Calu3 (cell line): ENCODE data around the gene MNT. TPM values are rescaled to one million over a fixed set of nuclear protein-coding genes. Genes with fewer than 3 reads are reported as not detected.

Experiments
- BruUV-seq: library from RNA; stranded (reverse); fragments of 400-500 nt; replicated peaks from 2 replicates; lab custom pipeline; 2021; lab: Mats Ljungman, UMichigan
- CTCF ChIA-PET: fragments of 300-600 bp; sonication (Branson Sonifier 250); formaldehyde crosslinking; loops from one replicate; lab custom pipeline; 2022; ENCODE audit warnings: antibody characterized with exemption; lab: Charles Lee
- DNase-seq: peaks from one replicate; pipeline ENCODE4 v3.0.0; 2022
- H3K27ac Mint-ChIP-seq: one replicate; pipeline ENCODE4 v1.8.0; 2022; ENCODE audit warnings: mixed read lengths; ENCODE audit not compliant: unreplicated experiment
- H3K27me3 Mint-ChIP-seq: one replicate; pipeline ENCODE4 v1.8.0; 2022; ENCODE audit warnings: mixed read lengths; ENCODE audit not compliant: unreplicated experiment
- H3K36me3 Mint-ChIP-seq: one replicate; pipeline ENCODE4 v1.8.0; 2022; ENCODE audit warnings: mild to moderate bottlenecking, moderate library complexity, mixed read lengths; ENCODE audit not compliant: insufficient read depth, unreplicated experiment
- H3K4me1 Mint-ChIP-seq: one replicate; pipeline ENCODE4 v1.8.0; 2022; ENCODE audit warnings: mild to moderate bottlenecking, low read depth, mixed read lengths; ENCODE audit not compliant: unreplicated experiment
- H3K4me3 Mint-ChIP-seq: one replicate; pipeline ENCODE4 v1.8.0; 2022; ENCODE audit warnings: mild to moderate bottlenecking, low read depth, moderate library complexity, mixed read lengths; ENCODE audit not compliant: unreplicated experiment
- H3K9me3 Mint-ChIP-seq: one replicate; pipeline ENCODE4 v1.8.0; 2022; ENCODE audit warnings: low read depth, mixed read lengths; ENCODE audit not compliant: unreplicated experiment
- intact Hi-C: fragments of 100-400 bp; cut with micrococcal nuclease; formaldehyde crosslinking; loops from one replicate; pipeline ENCODE4 v1.10.0; 2022; ENCODE audit not compliant: unreplicated experiment
- total RNA-seq: library from RNA; stranded (reverse); gene quantifications from 2 replicates; pipeline ENCODE4 v1.2.3, GENCODE V29; 2022
- TF ChIP-seq, protein P1 (sequence below): fragments of 200-600 bp; IDR thresholded peaks from one replicate; pipeline ENCODE4 v1.8.0; 2022; ENCODE audit warnings: antibody characterized with exemption; ENCODE audit not compliant: unreplicated experiment

MNT gene
- total RNA-seq, 1 experiment from 2014 or later = 32.1 TPM

GRCh38 chr17:2372681-2373080, 28.2 kb downstream of the MNT start:
- H3K4me3 Mint-ChIP-seq = no peak overlapping the region
- H3K9me3 Mint-ChIP-seq = no peaks in the 10 kb centered on the region
- no TSS peak for BruUV-seq
- H3K4me1 Mint-ChIP-seq = no peaks in the 10 kb centered on the region
- H3K36me3 Mint-ChIP-seq = peaks cover 34% of the 10 kb centered on the region
- TF ChIP-seq, protein P1, sequence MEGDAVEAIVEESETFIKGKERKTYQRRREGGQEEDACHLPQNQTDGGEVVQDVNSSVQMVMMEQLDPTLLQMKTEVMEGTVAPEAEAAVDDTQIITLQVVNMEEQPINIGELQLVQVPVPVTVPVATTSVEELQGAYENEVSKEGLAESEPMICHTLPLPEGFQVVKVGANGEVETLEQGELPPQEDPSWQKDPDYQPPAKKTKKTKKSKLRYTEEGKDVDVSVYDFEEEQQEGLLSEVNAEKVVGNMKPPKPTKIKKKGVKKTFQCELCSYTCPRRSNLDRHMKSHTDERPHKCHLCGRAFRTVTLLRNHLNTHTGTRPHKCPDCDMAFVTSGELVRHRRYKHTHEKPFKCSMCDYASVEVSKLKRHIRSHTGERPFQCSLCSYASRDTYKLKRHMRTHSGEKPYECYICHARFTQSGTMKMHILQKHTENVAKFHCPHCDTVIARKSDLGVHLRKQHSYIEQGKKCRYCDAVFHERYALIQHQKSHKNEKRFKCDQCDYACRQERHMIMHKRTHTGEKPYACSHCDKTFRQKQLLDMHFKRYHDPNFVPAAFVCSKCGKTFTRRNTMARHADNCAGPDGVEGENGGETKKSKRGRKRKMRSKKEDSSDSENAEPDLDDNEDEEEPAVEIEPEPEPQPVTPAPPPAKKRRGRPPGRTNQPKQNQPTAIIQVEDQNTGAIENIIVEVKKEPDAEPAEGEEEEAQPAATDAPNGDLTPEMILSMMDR = no peak
- CTCF ChIA-PET = no interaction called here
- H3K27me3 Mint-ChIP-seq = no peaks in the 10 kb centered on the region
- DNase-seq = no peak
- H3K27ac Mint-ChIP-seq = no peak overlapping the region
- intact Hi-C loops = no loop called here

DNA sequence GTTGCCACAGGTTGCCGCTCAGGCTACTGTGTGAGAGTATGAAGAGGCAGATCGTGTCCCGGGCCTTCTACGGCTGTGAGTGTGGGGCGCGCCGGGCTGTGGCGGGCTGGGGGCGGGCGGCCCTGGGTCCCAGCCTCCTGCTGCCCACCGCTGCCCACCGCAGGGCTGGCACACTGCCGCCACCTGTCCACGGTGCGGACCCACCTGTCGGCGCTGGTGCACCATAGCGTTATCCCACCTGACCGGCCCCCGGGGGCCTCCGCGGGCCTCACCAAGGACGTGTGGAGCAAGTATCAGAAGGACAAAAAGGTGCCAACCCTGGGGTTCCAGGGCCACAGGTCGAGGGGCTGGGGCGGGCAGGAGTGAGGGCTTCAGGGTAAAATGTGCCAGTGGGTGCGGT, 28.7 kb downstream of the MNT start:
- Mint-ChIP-seq H3K27me3 (no peaks in the 10 kb centered on the region), H3K4me1 (no peaks in the 10 kb centered on the region), H3K36me3 (peaks cover 35% of the 10 kb centered on the region), H3K4me3 (no peak overlapping the region), H3K27ac (no peak overlapping the region), H3K9me3 (no peaks in the 10 kb centered on the region)
- DNase-seq = no peak
- CTCF ChIA-PET = no interaction called here
- TF ChIP-seq, protein P1 = no peak
- intact Hi-C loops = no loop called here
- BruUV-seq = no TSS peak

DNA sequence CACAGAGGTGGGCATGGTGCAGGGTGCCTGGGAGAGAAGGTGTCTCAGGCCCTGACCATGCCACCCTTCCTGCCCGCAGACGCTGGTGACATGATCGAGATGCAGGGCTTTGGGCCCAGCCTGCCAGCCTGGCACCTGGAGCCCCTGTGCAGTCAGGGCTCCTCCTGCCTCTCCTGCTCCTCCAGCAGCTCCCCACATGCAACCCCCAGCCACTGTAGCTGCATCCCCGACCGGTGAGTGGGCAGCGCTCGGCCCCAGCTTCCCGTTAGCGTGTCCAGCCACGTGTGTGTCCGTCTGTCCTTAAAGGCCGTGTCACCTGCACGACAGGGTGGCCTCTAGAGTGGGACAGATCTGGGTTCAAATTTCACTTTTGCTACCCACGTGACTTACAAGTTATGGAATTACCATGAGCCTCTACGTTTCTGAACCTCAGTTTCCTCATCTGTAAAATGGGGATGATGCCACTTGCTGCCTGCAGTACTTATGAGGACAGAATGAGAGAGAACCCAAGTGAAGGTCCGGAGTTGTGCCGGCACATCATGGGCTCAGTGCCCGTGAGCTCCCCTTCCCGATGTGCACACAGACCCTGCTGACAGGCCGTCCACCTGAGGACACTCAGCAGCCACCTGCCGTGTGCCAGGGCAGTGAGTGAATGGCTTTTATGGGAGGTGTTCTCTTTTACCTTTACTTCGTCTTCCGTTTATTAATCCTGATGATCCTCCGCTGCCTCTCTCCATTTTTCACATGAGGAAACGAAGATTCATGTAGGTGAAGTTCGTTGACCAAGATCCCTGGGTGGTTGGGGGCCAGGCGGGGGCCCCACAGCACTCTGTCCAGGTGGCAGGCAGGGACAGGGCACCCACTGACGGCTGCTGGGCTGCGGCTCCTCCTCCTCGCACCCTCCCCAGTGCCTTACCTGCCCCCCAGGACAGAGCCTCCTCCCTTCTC, 29.4 kb downstream of the MNT start:
- peaks cover 36% of the 10 kb centered on the region for H3K36me3 Mint-ChIP-seq
- CTCF ChIA-PET = interaction anchor here (0.7 kb wide), 1 partner anchor 8 kb away, joined by 5 read pairs; no protein-coding TSS in a partner anchor
- no peaks in the 10 kb centered on the region for H3K9me3 Mint-ChIP-seq
- no TSS peak for BruUV-seq
- H3K27ac Mint-ChIP-seq = no peak overlapping the region
- intact Hi-C loops = no loop called here
- H3K4me1 Mint-ChIP-seq = no peaks in the 10 kb centered on the region
- no peaks in the 10 kb centered on the region for H3K27me3 Mint-ChIP-seq
- no peak overlapping the region for H3K4me3 Mint-ChIP-seq
- TF ChIP-seq, protein P1 = no peak
- DNase-seq = no peak

GRCh38 chr17:2370211-2370589, 30.7 kb downstream of the MNT start:
- no peak overlapping the region for H3K27ac Mint-ChIP-seq
- BruUV-seq = no TSS peak
- no peak for DNase-seq
- H3K36me3 Mint-ChIP-seq = peaks cover 36% of the 10 kb centered on the region
- TF ChIP-seq, protein P1 = no peak
- no peaks in the 10 kb centered on the region for H3K9me3 Mint-ChIP-seq
- H3K27me3 Mint-ChIP-seq = no peaks in the 10 kb centered on the region
- CTCF ChIA-PET = interaction anchor here (0.6 kb wide), 1 partner anchor 9 kb away, joined by 4 read pairs; no protein-coding TSS in a partner anchor
- H3K4me1 Mint-ChIP-seq = no peaks in the 10 kb centered on the region
- intact Hi-C loops = no loop called here
- H3K4me3 Mint-ChIP-seq = no peak overlapping the region
